HG03196 (cell line): ENCODE data around the gene MYO1A.
"Not testable (repeated sequence)": the region's sequence is repeated elsewhere in the genome, so short reads cannot be mapped to it uniquely, and the experiment has no call there.

Source experiments
- ATAC-seq: cut with Tn5 transposase; IDR thresholded peaks from one replicate; pipeline ENCODE4 v1.9.1; 2021; ENCODE audit not compliant: unreplicated experiment

Gene MYO1A

DNA sequence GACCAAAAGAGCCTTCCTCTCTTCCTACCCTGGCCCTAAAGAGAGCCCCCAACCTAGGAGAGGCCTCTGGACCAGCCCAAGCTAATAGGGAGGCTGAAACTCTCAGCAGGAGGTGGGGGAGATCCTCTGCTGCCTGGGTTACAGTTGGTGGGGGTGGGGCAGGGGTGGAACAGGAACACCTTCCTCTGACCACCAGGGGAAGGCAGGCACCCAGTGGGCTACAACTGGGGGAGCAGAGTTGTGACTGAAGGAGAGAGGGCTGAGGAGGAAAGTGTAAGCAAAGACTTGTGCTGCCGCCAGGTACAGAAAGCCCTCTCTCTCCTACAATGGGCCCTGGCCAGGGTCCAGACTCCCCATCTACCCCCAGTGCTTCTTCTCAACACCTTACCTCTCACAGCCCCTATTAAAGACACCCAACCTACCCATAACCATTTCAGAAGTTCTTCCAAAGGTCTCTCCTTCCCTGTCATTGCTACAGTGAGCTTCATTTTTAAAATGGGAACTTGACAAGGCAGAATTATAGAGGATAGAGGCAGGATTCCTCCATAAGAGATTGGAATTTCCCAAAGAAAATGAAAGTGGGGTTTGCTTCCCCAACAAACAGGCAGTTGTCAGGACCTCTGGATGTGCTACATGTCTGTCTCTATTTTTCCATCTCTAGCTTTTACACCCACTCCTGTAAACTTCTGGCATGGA lies 1.4 kb downstream of the MYO1A start:
- ATAC-seq = no peak

DNA sequence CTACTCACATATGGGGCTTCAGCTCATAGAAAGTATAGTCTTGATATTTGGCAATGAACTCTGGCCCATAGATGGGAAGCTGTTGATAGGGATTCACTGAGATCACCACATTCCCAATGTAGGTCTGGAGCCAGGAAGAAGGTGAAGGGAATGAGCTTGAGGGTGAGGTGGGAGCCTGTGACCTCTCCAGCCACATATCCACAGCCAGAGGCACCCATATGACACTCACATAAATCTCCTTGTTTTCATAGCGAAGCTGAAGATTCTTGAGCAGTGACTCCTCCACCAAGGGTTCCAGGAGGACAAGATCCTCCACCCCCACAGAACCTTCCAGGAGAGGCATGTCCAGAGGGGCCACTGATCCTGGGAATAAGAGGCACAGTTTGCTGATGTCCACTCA lies 1.9 kb downstream of the MYO1A start:
- no peak for ATAC-seq

DNA sequence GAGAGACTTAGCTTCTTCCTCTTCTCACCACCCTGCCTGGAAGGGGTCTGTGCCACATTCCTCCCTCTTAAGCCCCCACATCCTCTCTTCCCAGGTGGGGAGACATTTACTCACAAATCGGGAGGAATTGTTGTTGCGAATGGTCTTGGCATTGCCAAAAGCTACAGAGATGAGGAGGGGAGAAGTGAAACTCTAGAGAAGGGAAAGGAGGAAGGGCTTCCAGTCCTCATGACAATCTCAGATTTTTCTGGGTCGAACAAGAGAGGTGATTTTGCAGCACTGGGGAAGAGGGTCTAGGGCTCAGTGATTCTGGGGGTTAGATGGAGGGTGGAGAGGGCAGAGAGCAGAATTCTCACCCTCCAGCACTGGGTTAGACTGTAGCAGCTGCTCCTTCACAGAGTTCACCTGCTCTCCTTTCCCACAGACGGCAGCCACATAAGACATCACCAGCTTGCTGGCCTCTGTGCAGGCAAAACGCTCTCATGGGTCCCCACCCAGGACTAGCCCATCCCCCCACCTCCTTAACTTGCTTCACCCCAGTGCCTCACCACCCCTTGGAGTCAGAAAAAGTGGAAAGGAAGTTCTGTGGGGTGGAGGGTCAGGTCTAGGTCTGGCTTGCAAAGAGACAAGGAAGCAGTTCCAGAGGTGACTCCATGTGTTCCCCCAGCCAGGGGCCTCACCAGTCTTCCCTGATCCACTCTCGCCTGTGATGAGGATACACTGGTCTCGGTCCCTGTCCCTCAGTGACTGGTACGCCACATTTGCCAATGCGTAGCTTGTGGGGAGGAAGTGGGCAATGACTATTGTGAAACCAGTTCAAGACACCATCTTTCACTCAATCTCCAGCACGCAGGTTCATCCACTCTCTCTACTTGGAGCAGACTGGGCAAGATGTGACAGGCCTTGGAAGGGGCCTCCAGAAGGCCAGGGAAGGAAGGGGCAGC lies 2.7 kb downstream of the MYO1A start:
- ATAC-seq = no peak

DNA sequence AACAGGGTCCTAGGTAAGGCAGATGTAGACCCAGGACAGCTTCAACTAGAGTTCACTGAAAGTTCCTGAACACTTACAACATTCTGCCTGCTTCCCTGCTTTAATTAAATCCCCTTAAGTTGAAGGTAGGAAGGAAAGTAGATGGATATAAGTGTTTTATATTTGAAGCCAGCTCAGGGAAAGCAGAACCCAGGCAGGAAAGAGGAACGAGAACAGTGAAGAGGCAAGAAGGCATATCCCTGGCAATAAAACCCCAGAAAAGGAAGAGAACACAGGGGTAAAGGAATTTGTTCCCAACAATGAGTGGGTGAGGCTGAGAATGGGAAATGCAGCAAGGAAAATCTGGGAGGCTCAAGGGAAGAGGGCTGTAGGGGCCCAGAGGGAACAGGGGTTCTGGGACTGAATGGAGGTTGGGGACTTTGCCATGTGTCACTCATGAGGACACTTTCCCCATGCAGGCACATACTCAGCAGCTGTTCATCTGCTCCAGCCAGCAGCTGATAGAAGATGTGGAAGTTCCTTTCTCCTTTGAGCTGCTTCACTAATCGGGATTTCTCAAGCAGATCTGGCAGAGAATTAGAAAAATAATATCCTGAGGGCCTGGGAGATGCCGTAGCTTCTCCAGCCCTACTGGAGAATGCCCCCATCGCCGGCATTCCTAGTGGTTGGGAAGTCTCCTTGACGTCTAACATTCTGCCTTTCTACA lies 3.7 kb downstream of the MYO1A start:
- no peak for ATAC-seq

DNA sequence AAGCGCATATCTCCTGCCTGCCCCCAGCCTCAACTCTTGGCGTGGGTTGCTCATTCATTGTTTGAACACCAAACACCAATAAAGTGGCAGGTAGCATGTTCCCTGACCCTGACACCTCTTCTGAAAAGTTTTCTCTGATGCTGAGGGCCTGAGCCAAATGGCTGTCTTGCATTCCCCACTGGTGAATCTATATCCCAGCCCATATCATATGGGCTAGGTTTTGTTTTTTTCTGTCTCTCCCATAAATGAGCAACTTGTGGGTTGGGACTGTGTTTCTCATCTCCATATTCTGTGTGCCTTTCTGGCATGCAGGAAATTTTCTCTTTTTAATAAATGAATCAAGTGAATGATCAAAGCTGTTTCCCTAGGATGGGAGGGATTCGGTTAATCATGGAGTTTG lies 5.0 kb downstream of the MYO1A start:
- no peak for ATAC-seq

DNA sequence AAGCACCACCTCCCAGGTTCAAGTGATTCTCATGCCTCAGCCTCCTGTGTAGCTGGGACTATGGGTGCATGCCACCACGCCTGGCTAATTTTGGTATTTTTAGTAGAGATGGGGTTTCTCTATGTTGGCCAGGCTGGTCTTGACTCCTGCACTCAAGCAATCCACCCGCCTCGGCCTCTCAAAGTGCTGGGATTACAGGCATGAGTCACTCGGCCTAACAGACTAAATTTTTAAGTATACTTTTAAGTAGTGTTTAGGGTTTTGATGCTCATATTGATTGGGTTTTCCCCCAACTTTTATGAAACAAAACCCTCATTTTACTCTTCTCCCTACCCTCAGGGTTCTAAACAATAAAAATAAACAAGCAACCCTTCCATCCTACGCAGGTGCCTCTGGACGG lies 5.5 kb downstream of the MYO1A start:
- ATAC-seq = no peak

DNA sequence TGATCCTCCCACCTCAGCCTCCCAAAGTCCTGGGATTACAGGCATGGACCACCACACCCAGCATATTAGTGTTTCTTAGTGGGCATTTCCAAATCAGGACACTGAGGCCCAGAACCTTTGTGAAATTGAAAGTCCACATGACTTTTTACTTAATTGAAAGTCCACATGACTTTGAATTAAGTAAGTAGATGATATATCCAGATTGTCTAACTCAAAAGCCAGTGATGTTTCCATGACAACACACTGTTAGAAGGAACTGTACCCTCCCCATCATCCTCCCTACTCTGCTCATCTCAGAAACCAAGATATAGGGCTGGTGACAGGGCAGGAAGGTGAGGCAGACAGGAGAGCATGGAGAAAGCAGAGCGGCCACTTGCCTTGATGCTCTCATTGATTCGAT lies 7.2 kb downstream of the MYO1A start:
- no peak for ATAC-seq

DNA sequence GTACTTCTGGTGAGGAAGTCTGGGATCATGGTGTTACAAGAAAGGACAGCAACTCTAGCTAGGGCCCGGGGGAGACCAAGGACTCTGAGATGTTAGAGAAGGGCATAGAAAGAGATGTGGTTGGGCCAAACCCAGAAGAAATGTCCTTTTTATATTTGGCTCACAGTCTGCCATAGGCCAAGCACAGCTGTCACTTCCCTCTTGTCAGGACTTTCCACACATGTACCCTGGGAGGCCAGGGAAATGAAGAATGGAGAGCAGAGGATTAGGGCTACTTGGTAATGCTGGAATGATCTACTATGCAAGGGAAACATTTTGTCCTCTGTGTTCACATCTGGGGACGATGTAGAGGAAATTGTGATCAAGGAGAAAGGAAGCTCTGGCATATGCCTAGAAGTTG lies 9.2 kb downstream of the MYO1A start:
- no peak for ATAC-seq

DNA sequence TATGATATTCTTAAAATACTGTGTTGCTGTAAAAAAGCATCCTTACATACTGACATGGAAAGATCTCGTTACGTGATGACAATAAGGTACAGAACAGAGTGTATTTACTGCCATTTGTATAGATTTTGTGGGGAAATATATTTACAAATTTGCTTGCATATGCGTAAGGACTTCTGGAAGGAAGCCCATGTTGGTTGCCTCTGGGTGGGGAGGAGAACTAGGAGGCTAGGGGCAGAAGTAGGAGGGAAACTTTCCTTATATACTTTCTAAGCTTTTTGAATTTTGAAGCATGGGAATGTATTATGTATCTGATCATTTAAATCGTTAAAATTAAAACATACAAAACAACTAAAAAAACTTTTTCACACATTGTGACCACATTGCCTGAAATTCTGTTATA lies 9.7 kb downstream of the MYO1A start:
- no peak for ATAC-seq

DNA sequence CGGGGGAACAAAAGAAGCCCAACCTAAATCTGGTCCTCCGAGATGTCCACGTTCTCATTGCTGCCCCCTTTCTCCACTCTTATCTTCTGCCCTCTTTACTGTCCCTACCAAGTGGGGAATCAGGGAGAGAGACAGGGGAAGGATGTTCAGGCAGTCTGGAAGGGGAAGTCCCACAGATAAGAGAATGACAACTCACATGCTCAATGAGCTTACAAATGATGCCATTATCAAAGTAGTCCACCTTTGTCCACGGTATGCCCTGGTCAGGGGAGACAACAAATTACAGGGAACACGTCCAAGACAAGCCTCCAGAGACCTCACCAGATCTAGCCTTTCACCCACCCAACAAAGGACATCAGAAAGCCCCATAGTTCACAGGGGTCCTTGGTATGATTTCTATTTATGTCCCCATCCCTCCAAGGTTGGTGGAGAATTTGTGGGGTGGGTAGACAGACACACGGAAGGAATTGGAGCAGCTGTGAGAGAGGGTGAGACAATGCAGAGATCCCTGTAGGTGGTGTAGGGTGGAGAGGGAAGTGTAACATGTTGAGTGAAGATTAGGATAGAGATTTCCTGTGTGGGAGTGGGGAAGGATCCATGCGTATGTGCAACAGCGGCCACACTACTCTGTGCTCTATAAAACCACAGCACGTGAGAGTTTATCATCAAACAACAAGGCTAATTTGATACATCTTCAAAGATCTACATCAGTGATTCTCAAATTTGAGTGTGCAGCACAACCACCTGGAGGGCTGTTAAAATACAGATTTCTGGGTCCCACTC lies 10.7 kb downstream of the MYO1A start:
- ATAC-seq = no peak

DNA sequence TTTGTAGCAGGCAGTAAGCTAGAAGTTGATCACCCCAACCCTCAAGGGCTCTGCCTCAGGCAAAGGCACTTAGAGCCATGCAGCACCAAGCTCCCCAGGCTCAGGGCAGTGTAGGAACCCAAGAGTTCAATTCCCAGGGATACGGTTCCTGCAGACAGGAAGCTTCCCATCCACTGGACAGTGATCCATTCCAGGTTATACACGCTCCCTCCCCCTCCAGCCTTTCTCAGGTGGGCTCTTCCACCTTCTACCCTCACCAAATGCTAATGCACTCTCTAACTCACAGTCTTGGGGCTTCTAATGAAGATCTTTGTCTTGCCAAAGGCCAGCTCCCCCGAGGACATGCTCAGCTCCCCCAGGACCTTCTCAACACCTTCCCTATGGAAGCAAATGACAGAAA lies 12.7 kb downstream of the MYO1A start:
- ATAC-seq = no peak

DNA sequence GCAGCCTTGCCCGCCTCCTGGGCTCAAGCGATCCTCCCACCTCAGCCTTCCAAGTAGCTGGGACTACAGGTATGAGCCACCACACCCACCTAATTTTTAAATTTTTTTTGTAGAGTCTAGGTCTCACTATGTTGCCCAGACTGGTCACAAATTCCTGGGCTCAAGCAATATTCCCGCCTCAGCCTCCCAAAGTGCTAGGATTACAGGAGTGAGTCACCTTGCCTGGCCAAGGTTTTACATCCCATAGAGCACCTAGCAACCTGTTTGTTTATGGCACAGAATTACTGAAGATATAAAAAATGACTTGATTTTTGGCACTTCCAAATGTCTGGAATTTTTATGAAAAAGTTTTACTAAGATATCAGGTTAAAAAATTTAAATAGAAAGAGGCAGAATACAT lies 16.5 kb downstream of the MYO1A start:
- ATAC-seq = no peak

DNA sequence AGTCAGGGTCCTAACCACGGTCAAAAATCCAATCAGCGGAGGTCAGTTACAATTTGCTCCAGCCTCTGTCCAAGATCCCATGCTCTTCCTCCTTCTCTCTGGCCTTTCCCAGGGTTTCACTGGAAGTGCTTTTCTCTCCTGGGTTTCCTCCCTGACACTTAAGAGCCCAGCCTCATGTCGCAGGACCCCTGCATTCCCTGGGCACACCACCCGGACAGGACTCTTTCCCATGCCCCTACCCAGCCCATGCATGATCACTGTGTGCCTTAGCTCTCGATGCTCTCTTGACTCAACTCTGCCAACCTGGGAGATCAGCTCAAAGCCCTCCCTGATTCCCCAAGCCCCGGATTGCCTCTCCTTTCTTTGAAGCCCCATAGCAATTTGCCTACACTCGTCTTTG lies 18.1 kb downstream of the MYO1A start:
- ATAC-seq = no peak

DNA sequence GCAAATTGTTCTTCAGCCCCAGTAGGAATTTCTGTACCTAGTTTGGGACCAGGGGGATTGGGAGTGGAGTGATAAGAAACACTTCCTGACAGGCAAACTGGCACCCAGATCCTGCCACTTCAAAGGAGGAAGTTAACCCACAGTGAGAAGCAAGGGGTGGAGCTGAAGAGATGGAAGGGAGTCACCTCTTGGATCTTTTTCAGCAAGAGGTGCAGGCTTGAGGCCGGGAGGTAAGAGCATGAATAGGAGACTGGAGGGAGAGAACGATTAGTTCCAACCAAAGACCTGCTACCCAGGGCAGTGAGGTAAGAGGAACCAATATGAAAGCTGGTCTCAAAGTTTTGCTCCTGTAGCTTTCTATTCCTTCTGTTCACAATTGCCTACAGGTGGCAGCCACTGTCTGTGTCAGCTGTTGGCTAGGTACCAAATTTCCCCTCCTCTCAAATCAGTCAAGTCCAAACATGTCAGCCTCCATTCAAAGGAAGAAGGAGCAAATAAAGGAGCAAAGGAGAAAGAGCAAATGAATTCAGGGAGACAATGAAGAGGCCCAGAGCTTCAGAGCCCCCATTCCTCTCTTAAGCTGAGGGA lies 18.7 kb downstream of the MYO1A start:
- no peak for ATAC-seq

DNA sequence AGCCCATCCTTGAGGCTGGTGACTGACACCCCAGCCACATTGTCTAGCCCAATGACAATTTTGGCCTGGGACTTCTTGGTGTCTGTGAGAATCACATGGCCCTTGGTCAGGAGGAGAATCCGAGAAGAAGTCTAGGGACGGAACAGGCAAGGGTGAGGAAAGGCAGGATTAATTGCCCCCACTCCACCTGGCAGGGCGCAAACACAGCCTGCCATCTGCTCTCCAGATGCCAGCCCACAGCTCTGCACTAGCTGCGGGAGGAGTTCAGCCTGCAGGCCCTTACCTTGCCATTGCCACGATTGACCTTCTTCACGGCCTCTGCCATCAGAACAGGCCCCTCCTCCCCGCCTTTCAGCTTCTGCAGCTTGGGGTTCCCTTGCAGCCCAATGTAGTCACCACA lies 20.5 kb downstream of the MYO1A start:
- no peak for ATAC-seq

DNA sequence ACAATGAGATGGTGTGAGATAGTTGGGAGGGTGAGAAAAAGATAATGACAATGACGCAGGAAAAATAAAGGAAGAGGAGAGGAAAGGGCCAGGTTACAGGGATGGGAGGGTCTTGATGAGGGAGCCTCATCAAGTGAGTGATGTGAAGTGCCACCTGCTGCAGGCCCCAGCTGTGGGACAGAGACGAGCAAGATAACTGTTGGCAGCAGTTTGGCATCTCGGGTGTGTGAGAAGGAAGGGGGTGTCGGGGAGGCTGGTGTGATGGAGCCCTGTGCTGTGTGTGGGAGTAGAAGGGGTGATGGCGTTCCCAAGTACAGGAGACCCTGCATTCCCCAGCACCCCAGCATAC lies 22.1 kb downstream of the MYO1A start:
- no peak for ATAC-seq

DNA sequence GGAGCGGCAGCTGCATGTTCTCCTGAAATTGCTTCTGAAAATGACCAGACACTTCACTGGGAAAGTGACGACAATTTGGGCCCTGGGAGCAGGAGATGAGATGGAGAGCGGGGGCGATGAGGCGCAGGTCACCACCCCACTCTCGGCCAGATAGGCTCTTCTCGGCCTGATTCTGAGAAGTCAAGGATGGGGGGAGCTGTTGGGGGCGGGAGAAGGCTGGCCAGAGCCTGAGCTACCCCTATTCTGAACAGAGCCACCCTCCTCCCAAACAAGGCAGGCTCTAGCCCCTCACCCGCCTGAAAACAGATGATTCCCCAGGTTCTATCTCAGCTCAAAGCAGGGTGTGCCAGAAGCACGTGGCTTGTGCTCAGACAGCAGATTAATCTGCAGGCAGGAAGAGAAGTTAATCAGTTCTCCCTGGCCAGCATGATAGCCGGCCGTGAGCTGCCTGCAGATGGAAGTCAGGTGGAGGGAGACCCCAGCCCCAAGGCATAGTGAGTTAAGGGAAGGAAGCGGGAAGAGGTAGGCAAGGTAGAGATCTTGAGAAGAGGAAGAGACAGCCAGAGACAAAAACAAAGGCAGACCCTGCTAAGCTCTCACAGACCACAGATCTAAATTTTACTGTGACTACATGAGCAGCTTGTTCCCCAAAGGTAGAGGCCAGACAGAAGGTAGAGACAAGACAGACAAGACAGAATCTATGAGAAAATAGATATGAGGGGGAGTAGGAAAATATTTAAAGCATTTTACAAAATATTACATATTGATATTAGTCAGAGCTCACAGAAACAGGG lies 22.7 kb downstream of the MYO1A start:
- no peak for ATAC-seq

DNA sequence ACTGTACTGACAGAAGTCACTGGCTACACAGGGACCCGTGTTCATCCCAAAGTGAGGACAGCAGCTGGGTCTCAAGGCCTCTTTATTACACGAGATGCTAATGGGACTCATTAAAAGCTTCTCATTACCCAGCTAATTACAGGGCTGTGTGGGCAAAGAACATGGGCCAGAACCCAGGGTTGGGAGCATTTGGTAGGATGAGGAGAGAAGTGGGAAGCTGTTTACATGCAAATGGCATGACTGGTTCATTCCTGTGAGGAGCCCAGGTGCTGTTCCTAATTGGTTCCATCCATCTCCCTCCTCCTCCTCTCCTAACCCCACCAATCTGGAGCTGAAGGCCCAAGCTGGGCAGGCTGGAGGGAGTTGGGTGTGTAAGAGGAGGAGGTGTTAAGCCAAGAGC lies 24.7 kb downstream of the MYO1A start:
- no peak for ATAC-seq

DNA sequence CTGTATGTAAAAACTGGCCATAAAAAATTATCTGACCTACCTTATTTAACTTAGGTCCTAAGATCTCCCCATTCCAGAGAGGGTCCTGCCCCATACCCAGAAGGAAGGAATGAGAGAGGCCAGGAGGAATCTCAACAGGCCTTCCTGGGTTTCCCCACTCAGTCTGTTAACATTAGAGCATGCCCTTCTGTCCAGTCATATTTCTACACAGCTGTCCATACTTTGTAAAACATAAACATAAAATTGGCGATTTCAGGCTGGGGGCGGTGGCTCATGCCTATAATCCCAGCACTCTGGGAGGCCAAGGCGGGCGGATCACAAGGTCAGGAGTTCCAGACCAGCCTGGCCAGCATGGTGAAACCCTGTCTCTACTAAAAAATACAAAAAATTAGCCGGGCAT lies 27.6 kb downstream of the MYO1A start:
- not testable (repeated sequence) for ATAC-seq
